Activated effector memory CD4-positive, alpha-beta T cell treated with Interleukin-2 at 50 U/mL for 16 hours (primary cell): ENCODE measurements around the gene NFATC1.

ENCODE experiments used
- DNase-seq: peaks from one replicate; pipeline ENCODE4 v3.0.0-alpha.2; 2020

Gene NFATC1

DNA sequence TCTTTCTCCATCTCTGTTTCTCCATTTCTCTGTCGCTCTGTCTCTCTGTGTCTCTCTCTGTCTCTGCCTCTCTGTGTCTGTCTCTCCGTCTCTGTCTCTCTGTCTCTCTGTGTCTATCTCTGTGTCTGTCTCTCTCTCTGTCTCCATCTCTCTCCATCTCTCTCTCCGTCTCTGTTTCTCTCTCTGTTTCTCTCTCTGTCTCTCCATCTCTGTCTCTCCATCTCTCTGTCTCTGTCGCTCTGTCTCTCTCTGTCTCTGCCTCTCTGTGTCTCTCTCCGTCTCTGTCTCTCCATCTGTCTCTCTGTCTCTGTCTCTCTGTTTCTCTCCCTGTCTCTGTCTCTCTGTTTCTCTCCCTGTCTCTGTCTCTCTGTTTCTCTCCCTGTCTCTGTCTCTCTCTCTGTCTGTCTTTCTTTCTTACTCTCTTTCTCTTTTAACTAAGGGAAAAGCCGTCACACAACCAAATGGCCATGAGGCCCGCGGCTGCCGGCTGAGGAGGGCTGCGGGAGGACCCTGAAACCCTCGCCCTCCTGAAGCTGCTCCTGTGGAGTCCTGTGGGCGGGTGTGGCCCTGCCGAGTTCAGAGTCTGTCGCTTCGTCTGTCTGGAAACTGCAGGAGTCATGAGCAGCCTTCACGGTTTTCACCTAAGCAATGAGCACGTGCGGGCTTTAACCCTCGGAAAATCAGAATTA, 29.3 kb downstream of the NFATC1 start:
- DNase-seq: no peak

DNA sequence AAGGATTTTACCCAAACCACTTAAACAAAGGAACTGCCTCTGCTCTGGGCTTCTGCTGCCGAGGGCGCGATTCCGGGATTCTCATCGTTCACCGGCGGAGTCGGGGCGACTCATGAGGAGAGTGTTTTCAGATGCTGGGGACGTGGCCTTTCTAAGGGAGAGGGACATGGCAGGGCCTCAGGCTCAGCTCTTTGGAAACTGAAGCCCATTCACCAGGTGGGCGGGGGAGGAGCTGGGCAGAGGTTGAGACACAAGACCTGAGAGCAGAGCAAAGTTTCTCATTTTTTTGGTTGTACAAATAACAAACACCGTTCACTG, 29.8 kb downstream of the NFATC1 start:
- DNase-seq: no peak

GRCh38 chr18:79426376-79427300, 30.9 kb downstream of the NFATC1 start:
- DNase-seq: no peak

DNA sequence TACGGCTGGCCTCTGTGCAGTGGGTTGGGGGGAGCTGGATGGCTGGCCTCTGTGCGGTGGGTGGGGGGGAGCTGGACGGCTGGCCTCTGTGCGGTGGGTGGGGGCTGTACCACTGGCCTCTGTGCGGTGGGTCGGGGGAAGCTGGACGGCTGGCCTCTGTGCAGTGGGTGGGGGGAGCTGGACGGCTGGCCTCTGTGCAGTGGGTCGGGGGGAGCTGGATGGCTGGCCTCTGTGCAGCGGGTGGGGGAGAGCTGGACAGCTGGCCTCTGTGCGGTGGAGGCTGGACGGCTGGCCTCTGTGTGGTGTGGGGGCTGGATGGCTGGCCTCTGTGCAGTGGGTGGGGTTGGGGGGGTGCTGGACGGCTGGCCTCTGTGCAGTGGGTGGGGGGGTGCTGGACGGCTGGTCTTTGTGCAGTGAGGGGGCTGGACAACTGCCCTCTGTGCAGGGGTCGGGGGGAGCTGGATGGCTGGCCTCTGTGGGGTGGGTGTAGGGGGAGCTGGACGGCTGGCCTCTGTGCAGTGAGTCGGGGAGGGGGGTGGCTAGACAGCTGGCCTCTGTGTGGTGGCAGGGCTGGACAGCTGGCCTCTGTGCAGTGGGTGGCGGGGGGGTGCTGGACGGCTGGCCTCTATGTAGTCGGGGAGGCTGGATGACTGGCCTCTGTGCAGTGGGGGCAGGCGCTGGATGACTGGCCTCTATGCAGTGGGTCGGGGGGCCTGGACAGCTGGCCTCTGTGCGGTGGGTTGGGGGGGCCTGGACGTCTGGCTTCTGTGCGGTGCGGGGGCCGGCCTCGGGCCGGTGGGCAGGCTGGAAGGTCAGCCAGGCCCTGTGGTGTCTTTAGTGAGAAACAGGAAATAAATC, 31.9 kb downstream of the NFATC1 start:
- DNase-seq: no peak

DNA sequence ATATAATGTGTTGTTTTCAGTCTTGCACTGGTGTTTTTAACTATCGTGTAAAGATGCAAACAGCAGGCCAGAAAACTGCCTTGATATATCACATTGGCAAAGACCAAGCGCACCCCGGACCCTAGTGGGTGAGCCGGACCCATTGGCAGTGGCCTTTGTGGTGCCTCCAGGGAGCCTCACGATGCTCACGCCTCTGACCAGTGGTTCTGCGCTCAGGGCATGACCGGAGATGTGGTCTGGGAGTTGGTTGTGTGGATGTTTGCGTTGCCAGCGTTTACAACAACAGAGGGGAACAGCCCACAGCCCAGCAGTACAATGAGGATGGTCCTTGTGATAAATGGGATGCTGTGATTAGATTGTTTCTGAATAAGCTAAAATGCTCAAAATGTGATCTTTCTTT, 32.6 kb downstream of the NFATC1 start:
- DNase-seq: no peak

DNA sequence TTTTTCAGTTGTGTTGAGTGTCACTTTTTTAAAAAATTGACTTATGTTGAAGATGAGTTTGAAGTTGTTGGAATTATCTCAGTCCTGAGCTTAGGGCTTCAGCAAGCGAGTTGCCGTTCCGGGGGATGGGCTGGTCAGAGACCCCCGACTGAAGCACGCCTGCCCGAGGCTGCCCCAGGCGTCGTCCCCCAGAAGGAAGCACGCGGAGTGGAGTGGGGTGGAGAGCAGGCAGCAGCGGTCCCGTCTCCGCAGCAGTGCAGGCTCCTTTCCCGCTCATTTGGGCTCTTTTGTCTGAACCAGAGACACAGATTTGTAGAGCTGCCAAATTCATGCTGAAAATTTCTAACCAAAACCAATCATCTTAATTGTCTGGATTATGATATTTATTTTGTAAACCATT, 33.7 kb downstream of the NFATC1 start:
- DNase-seq: no peak

DNA sequence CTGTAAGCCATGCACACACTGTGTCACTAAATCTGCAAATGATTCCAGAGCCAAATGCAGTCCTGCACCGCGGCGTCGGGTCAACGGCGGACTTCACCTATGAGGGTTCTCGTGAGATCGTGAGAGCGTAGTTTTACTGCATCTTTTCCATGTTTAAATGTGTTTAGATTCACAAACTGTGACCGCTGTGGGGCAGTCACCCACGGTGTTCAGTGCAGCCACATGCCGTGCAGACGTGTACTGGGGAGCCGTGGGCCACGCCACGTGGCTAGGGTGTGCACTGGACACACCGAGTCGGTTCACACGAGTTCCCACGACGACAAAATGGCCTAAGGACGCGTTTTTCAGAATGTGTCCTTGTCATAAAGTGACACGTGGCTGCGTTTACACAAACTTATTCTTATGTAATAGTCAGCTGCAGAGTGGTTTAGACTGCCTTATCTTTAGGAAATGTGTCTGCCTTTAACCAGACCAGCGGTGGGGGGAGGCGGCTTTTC, 34.1 kb downstream of the NFATC1 start:
- DNase-seq: no peak

- no peak for DNase-seq
Observed at GRCh38 chr18:79432376-79433120, 36.8 kb downstream of the NFATC1 start.

- DNase-seq: no peak
Observed at GRCh38 chr18:79433431-79433830, 37.7 kb downstream of the NFATC1 start.

DNA sequence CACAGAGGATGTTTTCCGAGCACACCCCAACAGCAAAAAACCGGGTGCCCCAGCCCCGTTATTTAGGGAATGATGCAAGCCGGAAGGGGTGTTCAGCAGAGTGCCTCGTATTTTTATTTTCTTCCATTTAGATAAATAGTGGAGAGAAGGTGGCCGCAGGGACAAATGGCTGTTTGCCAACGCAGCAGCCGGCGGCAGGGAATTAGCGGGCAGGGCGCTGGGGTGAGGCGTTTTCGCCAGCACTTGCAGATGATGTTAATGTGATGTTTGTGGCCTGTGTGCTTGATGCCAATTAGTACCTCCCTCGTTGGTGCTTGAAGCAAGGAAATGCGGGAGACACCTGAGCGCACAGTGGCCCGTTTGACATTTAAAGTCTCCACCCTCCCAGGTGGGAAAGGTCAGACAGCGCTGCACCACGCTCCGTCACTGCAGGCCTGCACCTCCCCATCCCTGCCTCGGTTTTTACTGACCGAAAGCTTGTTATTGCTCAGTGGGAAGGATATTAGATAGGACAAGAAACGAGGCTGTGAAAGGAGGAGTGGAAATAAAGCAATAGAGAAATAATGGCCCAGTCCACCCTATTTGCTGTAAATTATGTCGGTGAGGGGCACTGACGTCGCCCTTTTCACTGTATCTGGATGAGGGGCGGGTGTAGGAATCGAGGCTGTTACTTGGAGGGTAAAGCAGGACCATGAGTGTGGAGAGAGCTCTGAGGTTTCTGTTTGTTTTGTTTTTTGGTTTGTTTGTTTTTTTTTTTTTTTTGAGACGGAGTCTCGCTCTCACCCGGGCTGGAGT, 39.1 kb downstream of the NFATC1 start:
- no peak for DNase-seq

DNA sequence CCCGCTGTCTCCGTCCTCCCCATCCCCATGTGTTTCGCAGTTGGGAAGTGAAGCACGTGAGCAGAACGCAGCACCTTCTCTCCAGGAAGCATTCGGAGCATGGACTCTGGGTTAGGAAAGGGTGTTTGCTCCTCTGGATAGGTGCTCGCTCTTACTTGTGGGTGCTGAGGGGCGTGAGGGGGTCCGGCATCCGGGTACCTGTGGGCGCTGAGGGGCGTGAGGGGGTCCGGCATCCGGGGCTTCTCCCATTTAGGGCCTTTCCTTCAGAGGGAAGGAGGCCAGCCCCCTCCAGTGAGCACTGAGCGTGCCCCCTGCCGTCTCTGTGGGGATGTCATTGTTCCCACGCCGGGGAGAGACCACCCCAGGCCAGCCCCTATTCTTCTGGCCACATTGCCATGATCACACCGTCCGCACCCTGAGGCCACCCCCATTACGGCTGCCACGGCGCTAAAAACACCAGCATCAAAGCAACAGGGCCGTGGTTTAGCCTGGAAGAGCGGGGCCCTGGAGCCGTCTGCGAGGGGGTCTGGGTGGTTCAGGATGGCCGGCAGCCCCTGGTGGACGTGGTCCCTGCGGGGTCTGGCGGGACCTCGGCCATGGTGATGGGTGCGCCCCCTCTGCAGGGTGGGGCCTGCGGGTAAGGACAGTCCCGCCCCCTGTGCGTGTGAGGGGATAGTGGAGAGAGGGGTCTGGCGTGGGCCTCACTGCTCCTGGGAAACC, 41.0 kb downstream of the NFATC1 start:
- no peak for DNase-seq

- no peak for DNase-seq
Observed at GRCh38 chr18:79438089-79438897, 42.6 kb downstream of the NFATC1 start.

DNA sequence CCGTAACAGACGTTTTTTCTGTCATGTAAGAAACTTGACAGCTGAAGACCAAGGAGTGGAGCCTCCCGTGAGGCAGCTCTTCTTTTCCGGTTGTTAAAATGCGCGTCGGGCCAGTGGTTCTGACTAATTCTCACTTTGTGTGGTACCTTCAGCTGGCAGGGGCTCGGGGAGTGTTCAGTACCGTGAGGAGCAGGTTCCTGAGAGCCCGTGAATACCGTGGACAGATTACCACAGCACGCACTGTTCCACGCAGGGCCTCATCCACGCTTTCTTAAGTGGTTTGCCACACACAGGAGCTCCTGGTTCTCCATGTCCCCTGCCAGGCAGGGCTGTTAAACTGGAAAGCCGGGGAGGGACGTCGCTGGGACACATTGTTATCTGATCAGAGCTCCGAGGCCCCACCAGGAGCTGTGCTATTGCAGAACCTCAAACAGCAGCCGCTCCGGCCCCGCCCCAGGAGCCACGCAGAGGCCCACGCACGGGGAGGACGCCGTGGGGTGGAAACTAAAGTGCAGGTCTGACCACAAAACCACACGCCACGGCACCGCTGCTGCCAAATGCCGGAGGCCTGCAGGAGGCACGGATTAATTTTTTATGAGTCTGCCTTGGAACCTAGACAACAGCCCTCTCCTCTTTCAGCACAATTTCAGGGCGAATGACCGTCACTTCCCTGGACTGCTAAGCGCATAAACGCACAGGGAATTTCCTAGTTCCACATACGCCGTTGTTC, 43.3 kb downstream of the NFATC1 start:
- no peak for DNase-seq

GRCh38 chr18:79439628-79440023, 43.9 kb downstream of the NFATC1 start:
- DNase-seq: no peak

DNA sequence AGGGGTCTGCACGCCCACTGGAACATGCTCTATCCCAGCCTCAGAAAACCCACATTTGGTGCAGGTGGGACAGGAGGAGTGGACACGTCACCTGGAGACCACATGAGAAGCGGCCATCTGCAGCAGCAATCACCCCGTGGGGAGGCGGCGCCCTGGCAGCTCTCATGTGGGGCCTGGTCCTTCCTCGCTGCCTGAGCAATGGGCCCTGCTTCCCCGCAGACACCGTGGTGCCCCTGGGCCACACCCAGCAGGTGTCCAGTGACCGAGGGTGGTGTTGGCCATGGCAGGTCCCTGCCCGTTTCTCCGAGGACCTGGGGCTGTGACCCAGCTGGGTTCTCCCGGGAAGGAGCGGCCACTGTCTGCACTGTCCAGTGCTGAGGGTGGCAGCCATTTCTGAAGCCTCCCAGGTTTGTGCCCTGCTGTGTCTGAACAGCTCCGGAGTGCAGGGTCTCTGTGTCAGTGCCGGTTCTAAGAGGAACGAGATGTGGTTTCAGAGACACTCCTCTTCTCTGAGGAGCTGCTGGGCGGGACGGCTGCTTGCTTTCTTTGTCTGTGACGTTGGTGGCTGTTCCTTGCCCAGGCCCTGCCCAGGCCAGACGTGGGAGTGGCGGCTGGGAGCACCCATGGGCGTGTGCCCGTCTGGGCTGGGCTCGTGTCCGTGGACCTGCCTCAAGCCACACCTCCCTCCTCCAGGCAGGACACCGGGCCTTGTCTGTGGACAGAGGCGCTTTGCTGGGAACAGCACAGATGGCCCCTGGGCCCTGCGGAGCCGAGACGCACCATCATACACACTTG, 44.8 kb downstream of the NFATC1 start:
- no peak for DNase-seq

GRCh38 chr18:79441420-79441819, 45.7 kb downstream of the NFATC1 start:
- no peak for DNase-seq

- no peak for DNase-seq
Observed at GRCh38 chr18:79442508-79443221, 46.9 kb downstream of the NFATC1 start.

GRCh38 chr18:79445221-79445620, 49.5 kb downstream of the NFATC1 start:
- no peak for DNase-seq
